Measurements from ENCODE around the gene CDC20. TPM values are rescaled to one million over a fixed set of nuclear protein-coding genes. Genes with fewer than 3 reads are reported as not detected.

CDC20 gene
- total RNA-seq, 1 donor from 2014 or later: 24.3 TPM

- Mint-ChIP-seq H3K4me3 (ENCODE audit: unreplicated experiment) (peak overlapping the region; percentile 100), H3K4me1 (ENCODE audit: unreplicated experiment) (peaks cover 18% of the 10 kb centered on the region), H3K27me3 (ENCODE audit: unreplicated experiment) (peaks cover 4% of the 10 kb centered on the region), H3K9me3 (ENCODE audit: unreplicated experiment) (no peaks in the 10 kb centered on the region), H3K36me3 (ENCODE audit: low read depth, unreplicated experiment) (peaks cover 20% of the 10 kb centered on the region), H3K27ac (ENCODE audit: unreplicated experiment) (no peak overlapping the region)
- no peak for DNase-seq (ENCODE audit: low spot score)
- no peak for TF ChIP-seq CTCF (IDR thresholded peaks at IDR 0.05; ENCODE audit: unreplicated experiment)
Observed at GRCh38 chr1:43387976-43388599, 29.3 kb downstream of the CDC20 start.

GRCh38 chr1:43388613-43389012 lies 29.8 kb downstream of the CDC20 start:
- DNase-seq (ENCODE audit: low spot score): no peak
- Mint-ChIP-seq H3K9me3 (ENCODE audit: unreplicated experiment) (no peaks in the 10 kb centered on the region), H3K36me3 (ENCODE audit: low read depth, unreplicated experiment) (peaks cover 17% of the 10 kb centered on the region)

GRCh38 chr1:43389326-43390313 lies 30.8 kb downstream of the CDC20 start, which contains the start of the genes MED8 and SZT2:
Gene MED8 (minus strand): TSS chr1:43389800. CDS start chr1:43389764, 36 bp downstream.
Gene SZT2 (plus strand): TSS chr1:43389899. CDS start chr1:43389969, 70 bp downstream.
- Mint-ChIP-seq H3K36me3 (ENCODE audit: low read depth, unreplicated experiment) (peaks cover 14% of the 10 kb centered on the region), H3K27me3 (ENCODE audit: unreplicated experiment) (peaks cover 4% of the 10 kb centered on the region), H3K4me3 (ENCODE audit: unreplicated experiment) (peak within 1 kb of the TSS; percentile 100), H3K4me1 (ENCODE audit: unreplicated experiment) (peaks cover 18% of the 10 kb centered on the region), H3K9me3 (ENCODE audit: unreplicated experiment) (no peaks in the 10 kb centered on the region), H3K27ac (ENCODE audit: unreplicated experiment) (peak within 1 kb of the TSS; percentile 98)
- DNase-seq (ENCODE audit: low spot score): peak; percentile 92
- no peak for TF ChIP-seq CTCF (IDR thresholded peaks at IDR 0.05; ENCODE audit: unreplicated experiment)

More at GRCh38 chr1:43388613-43389012, 29.8 kb downstream of the CDC20 start:
- Mint-ChIP-seq H3K27ac (ENCODE audit: unreplicated experiment) (no peak overlapping the region), H3K4me1 (ENCODE audit: unreplicated experiment) (peaks cover 18% of the 10 kb centered on the region), H3K4me3 (ENCODE audit: unreplicated experiment) (peak overlapping the region; percentile 100), H3K27me3 (ENCODE audit: unreplicated experiment) (peaks cover 4% of the 10 kb centered on the region)
- TF ChIP-seq CTCF (IDR thresholded peaks at IDR 0.05; ENCODE audit: unreplicated experiment): no peak

- H3K9me3 Mint-ChIP-seq (ENCODE audit: unreplicated experiment): no peaks in the 10 kb centered on the region
- no peak overlapping the region for H3K27ac Mint-ChIP-seq (ENCODE audit: unreplicated experiment)
- TF ChIP-seq CTCF (IDR thresholded peaks at IDR 0.05; ENCODE audit: unreplicated experiment): no peak
- DNase-seq (ENCODE audit: low spot score): no peak
- H3K27me3 Mint-ChIP-seq (ENCODE audit: unreplicated experiment): peaks cover 4% of the 10 kb centered on the region
- H3K4me1 Mint-ChIP-seq (ENCODE audit: unreplicated experiment): peaks cover 18% of the 10 kb centered on the region
- H3K4me3 Mint-ChIP-seq (ENCODE audit: unreplicated experiment): no peak overlapping the region
- H3K36me3 Mint-ChIP-seq (ENCODE audit: low read depth, unreplicated experiment): peaks cover under 1% of the 10 kb centered on the region
Observed at GRCh38 chr1:43392702-43393101, 33.9 kb downstream of the CDC20 start.

Measured in endothelial cell (in vitro differentiated cells).